IPS DF 19.7 (cell line): ENCODE measurements around the gene SDCCAG8.

ENCODE experiments used
- DNase-seq: peaks from one replicate; pipeline ENCODE4 v3.0.0-alpha.2; 2013; ENCODE audit warnings: low read depth, low spot score

Gene SDCCAG8

GRCh38 chr1:243482141-243483022 lies 226.5 kb downstream of the SDCCAG8 start:
- DNase-seq = no peak

- DNase-seq = no peak
These were observed 227.4 kb downstream of the SDCCAG8 start for GRCh38 chr1:243483071-243483771.

GRCh38 chr1:243483952-243484351 lies 228.1 kb downstream of the SDCCAG8 start:
- DNase-seq = no peak

GRCh38 chr1:243487036-243487648 lies 231.3 kb downstream of the SDCCAG8 start:
- DNase-seq = no peak

- no peak for DNase-seq
These were observed 231.9 kb downstream of the SDCCAG8 start for GRCh38 chr1:243487649-243488227.

- no peak for DNase-seq
These were observed 232.8 kb downstream of the SDCCAG8 start for GRCh38 chr1:243488459-243489157.

- DNase-seq = no peak
These were observed 233.3 kb downstream of the SDCCAG8 start for GRCh38 chr1:243489158-243489527.

GRCh38 chr1:243489681-243490546 lies 234.1 kb downstream of the SDCCAG8 start:
- DNase-seq = no peak

GRCh38 chr1:243490748-243491686 lies 235.2 kb downstream of the SDCCAG8 start:
- peak; percentile 64 for DNase-seq

- no peak for DNase-seq
These were observed 237.6 kb downstream of the SDCCAG8 start for GRCh38 chr1:243493156-243494129.

- DNase-seq = no peak
These were observed 239.0 kb downstream of the SDCCAG8 start for GRCh38 chr1:243494741-243495431.

GRCh38 chr1:243495442-243496186 lies 239.8 kb downstream of the SDCCAG8 start:
- no peak for DNase-seq

- DNase-seq = no peak
These were observed 240.4 kb downstream of the SDCCAG8 start for GRCh38 chr1:243496187-243496646.

GRCh38 chr1:243496806-243497205 lies 241.0 kb downstream of the SDCCAG8 start:
- no peak for DNase-seq

- no peak for DNase-seq
These were observed 242.3 kb downstream of the SDCCAG8 start for GRCh38 chr1:243497939-243498681.

- no peak for DNase-seq
These were observed 243.4 kb downstream of the SDCCAG8 start for GRCh38 chr1:243499248-243499647.
